Transverse colon (tissue), 4 donors: ENCODE data around the gene GMEB1. TPM values are rescaled to one million over a fixed set of nuclear protein-coding genes. Genes with fewer than 3 reads are reported as not detected.
"Not testable (repeated sequence)": the region's sequence is repeated elsewhere in the genome, so short reads cannot be mapped to it uniquely, and the experiment has no call there.

Experiments
- DNase-seq: peaks from one replicate; pipeline ENCODE4 v3.0.0-alpha.2; 2019
- H3K27ac ChIP-seq, 4 donors: fragments of 200-600 bp; sonication (generic); 2 replicates each; pipeline ENCODE4 v1.5.1; 2016 to 2018; ENCODE audit warnings: inconsistent platforms in 4 of 4
- H3K27me3 ChIP-seq: fragments of 200-600 bp; sonication (generic); 2 replicates; pipeline ENCODE4 v1.5.1; 2017; ENCODE audit warnings: inconsistent platforms
- H3K36me3 ChIP-seq, 4 donors: fragments of 200-600 bp; sonication (generic); 2 replicates each; pipeline ENCODE4 v1.5.1; 2017 to 2019; ENCODE audit warnings: inconsistent platforms in 4 of 4
- H3K4me1 ChIP-seq, 4 donors: fragments of 200-600 bp; sonication (generic); 2 replicates each; pipeline ENCODE4 v1.5.1; 2017 to 2020; ENCODE audit warnings: inconsistent platforms in 4 of 4
- H3K4me3 ChIP-seq, 4 donors: fragments of 200-600 bp; sonication (generic); 1 replicate in 1 of 4; 2 replicates in 3 of 4; pipeline versions ENCODE4 v1.5.1 to v1.6.1; 2017 to 2019; ENCODE audit warnings: inconsistent platforms in 4 of 4
- H3K9me3 ChIP-seq, 2 donors: fragments of 200-600 bp; sonication (generic); 2 replicates each; pipeline ENCODE4 v1.5.1; 2017 to 2019; ENCODE audit warnings: inconsistent platforms in 2 of 2
- CTCF ChIP-seq, 5 experiments: fragments of 200-600 bp in 3 of 5; fragments of 450-650 bp in 2 of 5; sonication (generic) in 3 of 5; IDR thresholded peaks; 1 replicate in 2 of 5; 2 replicates in 3 of 5; pipeline ENCODE4 v1.5.1; 2016 to 2017; ENCODE audit warnings: antibody characterized with exemption in 5 of 5, inconsistent platforms in 3 of 5, mild to moderate bottlenecking in 2 of 5, moderate library complexity in 1 of 5
- EP300 ChIP-seq: sonication (generic); formaldehyde crosslinking; IDR thresholded peaks from one replicate; pipeline ENCODE4 v1.6.1; 2017; ENCODE audit warnings: antibody characterized with exemption, low read depth
- POLR2A ChIP-seq: fragments of 450-650 bp; IDR thresholded peaks from one replicate; pipeline ENCODE4 v1.6.1; 2016; ENCODE audit warnings: antibody characterized with exemption, mild to moderate bottlenecking, moderate library complexity
- POLR2AphosphoS5 ChIP-seq, 3 donors: sonication (generic); formaldehyde crosslinking; IDR thresholded peaks; one replicate each; pipeline ENCODE4 v1.6.1; 2016; ENCODE audit warnings: antibody characterized with exemption in 3 of 3
- WGBS, 2 donors: methylation state at CpG; one replicate each; pipeline ENCODE4 v1.1.5; 2018; ENCODE audit warnings: low coverage in 1 of 2; 5-methylcytosine and 5-hydroxymethylcytosine counted together
- in situ Hi-C, 4 donors: fragments of 200-750 bp; cut with MboI; loops; one replicate each; pipeline versions ENCODE4 v1.15.0 to v1.15.1; 2017; ENCODE audit warnings: low sequenced_read_pairs in 3 of 4, low pct_ligation_motif_present in 1 of 4, low pct_unique_long_range_greater_than_20kb in 1 of 4
- intact Hi-C: fragments of 100-400 bp; cut with DNase I; formaldehyde crosslinking; loops from one replicate; pipeline ENCODE4 v1.15.1; 2023; ENCODE audit warnings: low total_unique reads
- total RNA-seq, 4 donors: library from RNA; depleted of rRNA; stranded (reverse); fragments of >200 nt; gene quantifications; one replicate each; pipeline ENCODE4 v1.1.0, GENCODE V29; 2016

Gene GMEB1
- total RNA-seq, 4 donors from 2014 or later, result 4.4 to 10.4 (median 7.2) TPM

- peak; percentile 42 for DNase-seq
- 34% methylated on average over 3 of the region's 3 CpGs; no CpG with 5 or more reads in 1 of the 2 donors for WGBS, 2 donors
- H3K9me3 ChIP-seq, intact Hi-C loops, H3K4me3 ChIP-seq, in situ Hi-C loops, H3K36me3 ChIP-seq, H3K27me3 ChIP-seq, H3K27ac ChIP-seq, H3K4me1 ChIP-seq: not testable (repeated sequence)
- TF ChIP-seq CTCF (IDR thresholded peaks at IDR 0.05), result peak in 4 of 5 experiments; percentile 11 to 44 (median 28)
Measured at GRCh38 chr1:28653870-28654269, 14.7 kb upstream of the GMEB1 start.

GRCh38 chr1:28655448-28656311, 12.9 kb upstream of the GMEB1 start:
- H3K4me1 ChIP-seq, DNase-seq, H3K9me3 ChIP-seq, H3K36me3 ChIP-seq, H3K27me3 ChIP-seq, in situ Hi-C loops, H3K4me3 ChIP-seq, intact Hi-C loops: not testable (repeated sequence)
- peak overlapping the region in 3 of 4 donors; percentile 5 to 49 (median 25) for H3K27ac ChIP-seq
- 82 to 100% methylated on average over 2 to 10 of the region's 10 CpGs for WGBS, 2 donors

GRCh38 chr1:28656335-28656734, 12.2 kb upstream of the GMEB1 start:
- 93 to 94% methylated on average over 3 to 6 of the region's 6 CpGs for WGBS, 2 donors
- intact Hi-C loops (no loop called here), in situ Hi-C loops (no loop called here)
- Histone ChIP-seq H3K4me3 (no peak overlapping the region), H3K9me3 (no peaks in the 10 kb centered on the region), H3K27me3 (no peaks in the 10 kb centered on the region), H3K27ac (no peak overlapping the region), H3K36me3 (no peaks in the 10 kb centered on the region), H3K4me1 (peaks cover 0 to 2% (median 0%) of the 10 kb centered on the region in 4 donors)
- TF ChIP-seq CTCF (IDR thresholded peaks at IDR 0.05) (no peak), POLR2AphosphoS5 (IDR thresholded peaks at IDR 0.05) (no peak), EP300 (no peak), POLR2A (no peak)
- DNase-seq, result no peak

GRCh38 chr1:28663871-28664470, 4.6 kb upstream of the GMEB1 start:
- intact Hi-C loops, result no loop called here
- no peak overlapping the region for H3K27ac ChIP-seq
- H3K27me3 ChIP-seq, result no peaks in the 10 kb centered on the region
- no peak for DNase-seq
- 77 to 83% methylated on average over 5 to 7 of the region's 7 CpGs for WGBS, 2 donors
- TF ChIP-seq POLR2A (no peak), POLR2AphosphoS5 (IDR thresholded peaks at IDR 0.05) (no peak), EP300 (no peak), CTCF (IDR thresholded peaks at IDR 0.05) (no peak)
- H3K4me1 ChIP-seq, result peaks cover 10 to 11% (median 11%) of the 10 kb centered on the region in 4 donors
- no peak overlapping the region for H3K4me3 ChIP-seq
- H3K9me3 ChIP-seq, result no peaks in the 10 kb centered on the region
- in situ Hi-C loops, result no loop called here
- no peaks in the 10 kb centered on the region for H3K36me3 ChIP-seq
